ENCODE data around the gene CMSS1.

DNA sequence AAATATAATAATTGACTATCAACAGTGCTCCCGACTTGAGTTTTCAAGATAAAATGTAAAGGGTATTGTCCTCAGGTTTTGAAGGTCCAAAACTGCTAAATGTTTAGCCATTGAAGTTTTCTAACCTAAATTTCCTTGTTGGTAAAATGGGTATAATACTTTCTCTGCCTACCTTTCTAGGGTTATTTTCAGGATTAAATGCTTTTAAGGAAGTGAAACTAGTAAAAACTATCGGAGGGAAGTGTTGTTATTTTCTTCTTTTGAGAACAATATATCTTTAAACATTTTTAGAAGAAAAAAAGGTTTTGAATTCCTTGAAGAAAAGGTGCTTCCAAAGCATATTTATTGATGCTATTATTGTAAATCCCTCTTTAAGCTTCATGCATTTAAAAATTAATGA is 229.3 kb downstream of the CMSS1 start:
- TF ChIP-seq, protein P1, sequence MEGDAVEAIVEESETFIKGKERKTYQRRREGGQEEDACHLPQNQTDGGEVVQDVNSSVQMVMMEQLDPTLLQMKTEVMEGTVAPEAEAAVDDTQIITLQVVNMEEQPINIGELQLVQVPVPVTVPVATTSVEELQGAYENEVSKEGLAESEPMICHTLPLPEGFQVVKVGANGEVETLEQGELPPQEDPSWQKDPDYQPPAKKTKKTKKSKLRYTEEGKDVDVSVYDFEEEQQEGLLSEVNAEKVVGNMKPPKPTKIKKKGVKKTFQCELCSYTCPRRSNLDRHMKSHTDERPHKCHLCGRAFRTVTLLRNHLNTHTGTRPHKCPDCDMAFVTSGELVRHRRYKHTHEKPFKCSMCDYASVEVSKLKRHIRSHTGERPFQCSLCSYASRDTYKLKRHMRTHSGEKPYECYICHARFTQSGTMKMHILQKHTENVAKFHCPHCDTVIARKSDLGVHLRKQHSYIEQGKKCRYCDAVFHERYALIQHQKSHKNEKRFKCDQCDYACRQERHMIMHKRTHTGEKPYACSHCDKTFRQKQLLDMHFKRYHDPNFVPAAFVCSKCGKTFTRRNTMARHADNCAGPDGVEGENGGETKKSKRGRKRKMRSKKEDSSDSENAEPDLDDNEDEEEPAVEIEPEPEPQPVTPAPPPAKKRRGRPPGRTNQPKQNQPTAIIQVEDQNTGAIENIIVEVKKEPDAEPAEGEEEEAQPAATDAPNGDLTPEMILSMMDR (IDR thresholded peaks at IDR 0.05; ENCODE audit: low read depth, low read length, missing input control), result no peak
- TF ChIP-seq, protein P2, sequence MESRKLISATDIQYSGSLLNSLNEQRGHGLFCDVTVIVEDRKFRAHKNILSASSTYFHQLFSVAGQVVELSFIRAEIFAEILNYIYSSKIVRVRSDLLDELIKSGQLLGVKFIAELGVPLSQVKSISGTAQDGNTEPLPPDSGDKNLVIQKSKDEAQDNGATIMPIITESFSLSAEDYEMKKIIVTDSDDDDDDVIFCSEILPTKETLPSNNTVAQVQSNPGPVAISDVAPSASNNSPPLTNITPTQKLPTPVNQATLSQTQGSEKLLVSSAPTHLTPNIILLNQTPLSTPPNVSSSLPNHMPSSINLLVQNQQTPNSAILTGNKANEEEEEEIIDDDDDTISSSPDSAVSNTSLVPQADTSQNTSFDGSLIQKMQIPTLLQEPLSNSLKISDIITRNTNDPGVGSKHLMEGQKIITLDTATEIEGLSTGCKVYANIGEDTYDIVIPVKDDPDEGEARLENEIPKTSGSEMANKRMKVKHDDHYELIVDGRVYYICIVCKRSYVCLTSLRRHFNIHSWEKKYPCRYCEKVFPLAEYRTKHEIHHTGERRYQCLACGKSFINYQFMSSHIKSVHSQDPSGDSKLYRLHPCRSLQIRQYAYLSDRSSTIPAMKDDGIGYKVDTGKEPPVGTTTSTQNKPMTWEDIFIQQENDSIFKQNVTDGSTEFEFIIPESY (IDR thresholded peaks at IDR 0.05), result no peak
- TF ChIP-seq JUND (IDR thresholded peaks at IDR 0.05) (no peak), HNF4G (IDR thresholded peaks at IDR 0.05) (no peak), GABPA (IDR thresholded peaks at IDR 0.05 in 1 of 2, conservative IDR thresholded peaks at IDR 0.05 in 1 of 2) (no peak), HNF4A (conservative IDR thresholded peaks at IDR 0.05) (no peak), TAF1 (conservative IDR thresholded peaks at IDR 0.05) (no peak), RAD21 (IDR thresholded peaks at IDR 0.05) (no peak), SP1 (IDR thresholded peaks at IDR 0.05) (no peak), YY1 (IDR thresholded peaks at IDR 0.05) (no peak)
- TF ChIP-seq, protein P3, sequence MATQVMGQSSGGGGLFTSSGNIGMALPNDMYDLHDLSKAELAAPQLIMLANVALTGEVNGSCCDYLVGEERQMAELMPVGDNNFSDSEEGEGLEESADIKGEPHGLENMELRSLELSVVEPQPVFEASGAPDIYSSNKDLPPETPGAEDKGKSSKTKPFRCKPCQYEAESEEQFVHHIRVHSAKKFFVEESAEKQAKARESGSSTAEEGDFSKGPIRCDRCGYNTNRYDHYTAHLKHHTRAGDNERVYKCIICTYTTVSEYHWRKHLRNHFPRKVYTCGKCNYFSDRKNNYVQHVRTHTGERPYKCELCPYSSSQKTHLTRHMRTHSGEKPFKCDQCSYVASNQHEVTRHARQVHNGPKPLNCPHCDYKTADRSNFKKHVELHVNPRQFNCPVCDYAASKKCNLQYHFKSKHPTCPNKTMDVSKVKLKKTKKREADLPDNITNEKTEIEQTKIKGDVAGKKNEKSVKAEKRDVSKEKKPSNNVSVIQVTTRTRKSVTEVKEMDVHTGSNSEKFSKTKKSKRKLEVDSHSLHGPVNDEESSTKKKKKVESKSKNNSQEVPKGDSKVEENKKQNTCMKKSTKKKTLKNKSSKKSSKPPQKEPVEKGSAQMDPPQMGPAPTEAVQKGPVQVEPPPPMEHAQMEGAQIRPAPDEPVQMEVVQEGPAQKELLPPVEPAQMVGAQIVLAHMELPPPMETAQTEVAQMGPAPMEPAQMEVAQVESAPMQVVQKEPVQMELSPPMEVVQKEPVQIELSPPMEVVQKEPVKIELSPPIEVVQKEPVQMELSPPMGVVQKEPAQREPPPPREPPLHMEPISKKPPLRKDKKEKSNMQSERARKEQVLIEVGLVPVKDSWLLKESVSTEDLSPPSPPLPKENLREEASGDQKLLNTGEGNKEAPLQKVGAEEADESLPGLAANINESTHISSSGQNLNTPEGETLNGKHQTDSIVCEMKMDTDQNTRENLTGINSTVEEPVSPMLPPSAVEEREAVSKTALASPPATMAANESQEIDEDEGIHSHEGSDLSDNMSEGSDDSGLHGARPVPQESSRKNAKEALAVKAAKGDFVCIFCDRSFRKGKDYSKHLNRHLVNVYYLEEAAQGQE (IDR thresholded peaks at IDR 0.05), result no peak
- TF ChIP-seq, protein P4, sequence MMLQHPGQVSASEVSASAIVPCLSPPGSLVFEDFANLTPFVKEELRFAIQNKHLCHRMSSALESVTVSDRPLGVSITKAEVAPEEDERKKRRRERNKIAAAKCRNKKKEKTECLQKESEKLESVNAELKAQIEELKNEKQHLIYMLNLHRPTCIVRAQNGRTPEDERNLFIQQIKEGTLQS (IDR thresholded peaks at IDR 0.05), result no peak
- TF ChIP-seq, protein P5, sequence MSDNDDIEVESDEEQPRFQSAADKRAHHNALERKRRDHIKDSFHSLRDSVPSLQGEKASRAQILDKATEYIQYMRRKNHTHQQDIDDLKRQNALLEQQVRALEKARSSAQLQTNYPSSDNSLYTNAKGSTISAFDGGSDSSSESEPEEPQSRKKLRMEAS (IDR thresholded peaks at IDR 0.05), result no peak
